ENCODE measurements around the gene PRSS58.

The PRSS58 gene

DNA sequence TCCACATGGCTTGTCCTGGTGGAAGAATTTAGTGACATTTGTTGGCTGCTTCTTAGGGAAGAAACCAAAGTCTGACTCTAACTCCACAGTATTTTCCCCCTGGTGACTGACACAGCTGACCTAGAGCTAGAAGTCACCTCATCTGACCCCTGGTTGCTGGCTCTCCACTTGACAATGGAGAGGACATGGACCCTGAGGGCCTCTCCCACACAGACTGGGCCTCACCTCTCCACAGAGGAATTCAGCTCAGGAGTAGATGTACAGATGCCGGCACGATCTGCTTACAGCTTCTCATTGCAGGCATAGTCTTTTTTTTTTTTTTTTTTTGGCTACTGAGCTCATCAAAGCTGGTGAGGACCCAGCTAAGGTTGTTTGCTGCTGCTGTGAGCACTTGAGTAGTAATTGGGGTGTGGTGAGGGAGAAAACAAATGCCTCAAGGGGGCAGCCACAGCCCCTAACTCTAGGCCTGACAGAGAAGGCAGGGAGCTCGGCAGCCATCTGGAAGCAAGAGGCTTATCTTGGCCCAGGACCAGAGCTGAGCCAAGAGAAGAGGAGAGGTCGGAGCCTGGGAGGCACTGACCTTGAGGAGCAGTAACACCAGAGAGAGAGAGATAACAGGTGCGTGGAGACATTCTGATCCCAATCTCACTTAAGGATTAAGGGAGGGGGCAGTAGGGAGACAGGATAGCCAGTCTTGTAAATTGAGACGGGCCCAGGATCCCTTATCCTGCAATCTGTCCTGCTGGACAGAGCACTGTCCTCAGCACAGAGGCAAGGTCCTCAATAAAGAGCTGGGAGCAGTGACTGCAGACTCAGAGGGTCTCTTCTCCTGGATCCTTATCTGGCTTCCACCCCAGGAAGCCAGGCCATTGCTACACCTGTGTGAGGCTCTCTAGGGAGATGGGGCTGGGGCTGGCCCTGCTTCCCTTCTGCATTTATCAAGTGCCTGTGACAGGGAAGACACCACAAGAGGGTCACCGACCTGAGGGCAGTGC, 9.4 kb downstream of the PRSS58 start:
- Histone ChIP-seq H3K36me3 (no peaks in the 10 kb centered on the region), H3K9me3 (no peaks in the 10 kb centered on the region), H3K4me1 (no peaks in the 10 kb centered on the region), H3K27me3 (peaks cover 0 to 2% of the 10 kb centered on the region in 2 donors), H3K4me3 (no peak overlapping the region), H3K27ac (no peak overlapping the region)
- intact Hi-C loops (cut with DNase I; ENCODE audit: low total_unique reads): no loop called here
- DNase-seq: no peak
- TF ChIP-seq CTCF (IDR thresholded peaks at IDR 0.05): no peak

- Histone ChIP-seq H3K27ac (no peak overlapping the region), H3K9me3 (no peaks in the 10 kb centered on the region), H3K4me3 (no peak overlapping the region), H3K36me3 (no peaks in the 10 kb centered on the region), H3K27me3 (peaks cover 0 to 2% of the 10 kb centered on the region in 2 donors), H3K4me1 (no peaks in the 10 kb centered on the region)
- intact Hi-C loops (cut with DNase I; ENCODE audit: low total_unique reads): no loop called here
- TF ChIP-seq CTCF (IDR thresholded peaks at IDR 0.05): no peak
- DNase-seq: no peak
Observed at GRCh38 chr7:142243823-142244222, 14.0 kb downstream of the PRSS58 start.

GRCh38 chr7:142240546-142240945, 17.3 kb downstream of the PRSS58 start:
- no peak for TF ChIP-seq CTCF (IDR thresholded peaks at IDR 0.05)
- H3K9me3 ChIP-seq: no peaks in the 10 kb centered on the region
- H3K27me3 ChIP-seq: peaks cover 0 to 2% of the 10 kb centered on the region in 2 donors
- no peak for DNase-seq
- H3K27ac ChIP-seq: no peak overlapping the region
- intact Hi-C loops (cut with DNase I; ENCODE audit: low total_unique reads): no loop called here
- H3K4me1 ChIP-seq: no peaks in the 10 kb centered on the region
- no peaks in the 10 kb centered on the region for H3K36me3 ChIP-seq
- no peak overlapping the region for H3K4me3 ChIP-seq

DNA sequence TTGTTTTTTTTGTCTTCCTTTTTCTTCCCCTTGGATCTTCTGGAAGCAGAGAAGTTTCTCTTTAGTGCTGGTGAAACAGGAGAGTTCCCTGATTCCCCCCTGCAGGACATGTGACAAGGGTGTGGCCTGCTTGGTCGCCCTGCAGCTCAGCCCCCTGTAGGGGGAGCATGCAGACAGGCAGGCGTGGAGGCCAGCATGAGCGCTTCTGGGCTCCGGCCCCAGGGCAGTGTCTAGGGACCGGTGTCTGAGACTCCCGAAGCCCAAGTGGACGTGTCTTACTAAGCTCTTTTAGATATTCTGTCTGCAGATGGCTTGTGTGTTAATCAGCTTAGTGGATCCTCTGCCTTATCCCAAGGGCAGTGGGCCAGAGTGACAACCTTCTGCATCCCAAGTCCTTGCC, 26.1 kb downstream of the PRSS58 start:
- no peak for DNase-seq
- intact Hi-C loops (cut with DNase I; ENCODE audit: low total_unique reads): no loop called here
- no peak for TF ChIP-seq CTCF (IDR thresholded peaks at IDR 0.05)

GRCh38 chr7:142228537-142229104, 29.2 kb downstream of the PRSS58 start:
- Histone ChIP-seq H3K27ac (no peak overlapping the region), H3K36me3 (no peaks in the 10 kb centered on the region), H3K4me3 (no peak overlapping the region), H3K9me3 (no peaks in the 10 kb centered on the region), H3K4me1 (no peaks in the 10 kb centered on the region), H3K27me3 (peaks cover 0 to 2% of the 10 kb centered on the region in 2 donors)
- no peak for TF ChIP-seq CTCF (IDR thresholded peaks at IDR 0.05)
- intact Hi-C loops (cut with DNase I; ENCODE audit: low total_unique reads): no loop called here
- no peak for DNase-seq

More for the DNA sequence above, 26.1 kb downstream of the PRSS58 start:
- Histone ChIP-seq H3K4me3 (no peak overlapping the region), H3K27me3 (peaks cover 0 to 2% of the 10 kb centered on the region in 2 donors), H3K36me3 (no peaks in the 10 kb centered on the region), H3K27ac (no peak overlapping the region), H3K9me3 (no peaks in the 10 kb centered on the region), H3K4me1 (no peaks in the 10 kb centered on the region)

All from tibial artery (tissue), 4 donors.